Ascending aorta (tissue), 2 donors: ENCODE measurements around the gene DLX6. TPM values are rescaled to one million over a fixed set of nuclear protein-coding genes. Genes with fewer than 3 reads are reported as not detected.

Experiments used
- DNase-seq, 2 donors: peaks; one replicate each; pipeline ENCODE4 v3.0.0-alpha.2; 2019; ENCODE audit warnings: low spot score in 2 of 2
- H3K27ac ChIP-seq, 2 donors: fragments of 200-600 bp; sonication (generic); one replicate each; pipeline ENCODE4 v1.5.1; 2016 to 2017; ENCODE audit warnings: mild to moderate bottlenecking in 1 of 2
- H3K27me3 ChIP-seq: fragments of 200-600 bp; sonication (generic); one replicate; pipeline ENCODE4 v1.5.1; 2017
- H3K36me3 ChIP-seq, 2 donors: fragments of 200-600 bp; sonication (generic); one replicate each; pipeline ENCODE4 v1.5.1; 2016
- H3K4me1 ChIP-seq, 2 donors: fragments of 200-600 bp; sonication (generic); one replicate each; pipeline ENCODE4 v1.5.1; 2016 to 2017; ENCODE audit warnings: mild to moderate bottlenecking in 1 of 2
- H3K4me3 ChIP-seq, 2 donors: fragments of 200-600 bp; sonication (generic); one replicate each; pipeline ENCODE4 v1.5.1; 2016 to 2017; ENCODE audit warnings: mild to moderate bottlenecking in 1 of 2
- H3K9me3 ChIP-seq, 2 donors: fragments of 200-600 bp; sonication (generic); one replicate each; pipeline ENCODE4 v1.5.1; 2016
- CTCF ChIP-seq, 3 experiments: fragments of 200-600 bp in 2 of 3; fragments of 450-650 bp in 1 of 3; sonication (generic) in 2 of 3; IDR thresholded peaks; one replicate each; pipeline ENCODE4 v1.5.1; 2016 to 2019; ENCODE audit warnings: antibody characterized with exemption in 3 of 3, mild to moderate bottlenecking in 1 of 3, moderate library complexity in 1 of 3
- intact Hi-C: fragments of 100-400 bp; cut with DNase I; formaldehyde crosslinking; loops from one replicate; pipeline ENCODE4 v1.15.1; 2023
- total RNA-seq: library from RNA; depleted of rRNA; stranded (reverse); fragments of >200 nt; gene quantifications from one replicate; pipeline ENCODE4 v1.1.0, GENCODE V29; 2016

Gene DLX6
- total RNA-seq, 1 donor from 2014 or later = not detected

GRCh38 chr7:97020996-97021746, 15.8 kb downstream of the DLX6 start:
- DNase-seq = no peak
- Histone ChIP-seq H3K4me3 (peak overlapping the region in 1 of 2 donors; percentile 19), H3K27me3 (peaks cover 33% of the 10 kb centered on the region), H3K4me1 (peaks cover 2 to 22% of the 10 kb centered on the region in 2 donors), H3K36me3 (no peaks in the 10 kb centered on the region), H3K9me3 (no peaks in the 10 kb centered on the region), H3K27ac (no peak overlapping the region)
- no peak for TF ChIP-seq CTCF (IDR thresholded peaks at IDR 0.05)
- intact Hi-C loops = loop anchor here (5.0 to 10.0 kb wide), 5 partner anchors 34 to 1296 kb away; partner anchors contain the start of genes SEM1 and SLC25A13

DNA sequence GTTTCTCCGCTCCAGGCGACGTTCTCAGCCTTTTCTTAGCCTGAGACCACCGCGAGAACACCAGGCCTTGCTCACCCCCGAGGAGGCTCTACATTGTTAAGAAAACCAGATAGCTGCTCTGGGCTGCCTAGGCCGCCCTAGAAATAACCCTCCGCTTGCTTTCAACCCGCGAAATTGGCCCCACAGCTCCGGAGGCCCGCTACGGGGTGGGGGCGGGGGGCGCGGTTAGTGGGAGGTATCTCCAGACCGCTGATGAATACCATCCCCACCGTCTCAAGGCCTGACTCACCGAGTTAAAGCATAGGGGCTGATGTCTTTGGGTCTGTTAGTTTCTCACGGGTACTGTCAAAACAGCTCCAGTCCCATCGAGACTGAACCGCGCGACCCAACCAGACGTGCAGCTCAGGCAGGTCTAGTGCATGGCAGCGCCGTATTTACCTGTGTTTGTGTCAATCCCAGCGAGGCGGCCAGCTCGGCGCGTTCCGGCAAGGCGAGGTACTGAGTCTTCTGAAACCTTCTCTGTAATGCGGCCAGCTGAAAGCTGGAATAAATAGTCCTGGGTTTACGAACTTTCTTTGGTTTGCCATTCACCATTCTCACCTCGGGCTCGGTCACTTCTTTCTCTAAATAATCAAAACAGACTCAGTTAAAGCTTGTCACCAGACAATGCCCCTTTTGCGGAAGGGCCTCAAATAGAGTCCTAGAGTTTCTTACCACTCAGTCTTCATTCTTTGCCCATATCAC, 16.6 kb downstream of the DLX6 start:
- no peak for TF ChIP-seq CTCF (IDR thresholded peaks at IDR 0.05)
- DNase-seq = no peak
- intact Hi-C loops = loop anchor here (5.0 to 10.0 kb wide), 5 partner anchors 35 to 1297 kb away; partner anchors contain the start of genes SEM1 and SLC25A13
- Histone ChIP-seq H3K27ac (no peak overlapping the region), H3K9me3 (no peaks in the 10 kb centered on the region), H3K36me3 (no peaks in the 10 kb centered on the region), H3K4me1 (peaks cover 8 to 17% of the 10 kb centered on the region in 2 donors), H3K27me3 (peaks cover 31% of the 10 kb centered on the region), H3K4me3 (no peak overlapping the region)

DNA sequence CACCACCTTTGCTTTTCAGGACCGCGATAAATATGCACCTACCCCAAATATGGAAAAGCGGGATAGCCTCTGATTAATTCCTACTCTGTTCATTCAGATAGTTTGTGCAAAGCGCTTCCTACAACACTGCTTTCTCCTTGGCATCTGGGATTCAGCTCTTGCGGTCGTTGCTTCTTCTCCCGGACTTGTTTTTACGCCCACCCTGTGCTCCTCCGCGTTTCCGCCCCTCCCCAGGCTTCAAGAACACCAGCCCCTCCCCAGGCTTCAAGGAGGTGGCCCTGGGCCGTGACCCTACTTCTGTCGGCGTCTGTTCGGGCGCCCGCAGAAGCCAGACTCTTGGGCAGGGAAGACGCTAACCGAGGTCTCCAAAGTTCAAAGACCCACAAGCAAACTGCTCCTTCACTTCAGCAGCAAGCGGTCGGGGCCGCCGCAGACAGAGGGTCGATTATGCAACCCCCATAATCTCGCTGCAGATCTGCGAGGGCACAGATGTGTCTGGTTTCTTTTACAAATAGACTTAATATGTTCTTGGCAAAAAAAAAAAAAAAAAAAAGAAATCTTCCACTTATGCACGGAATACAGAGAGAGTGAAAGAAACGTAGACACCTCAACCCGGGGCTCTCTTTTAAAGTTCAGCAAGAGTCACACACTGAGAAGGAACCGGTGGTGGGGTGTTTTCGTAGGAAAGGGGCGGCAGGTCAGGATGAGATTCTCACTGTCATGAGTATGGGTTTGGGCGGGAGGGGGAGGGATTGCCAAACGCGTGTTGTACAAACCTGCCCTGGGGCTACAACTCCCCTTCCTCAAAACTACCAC, 17.3 kb downstream of the DLX6 start:
- H3K27ac ChIP-seq = no peak overlapping the region
- intact Hi-C loops = loop anchor here (5.0 to 10.0 kb wide), 5 partner anchors 35 to 1298 kb away; partner anchors contain the start of genes SEM1 and SLC25A13
- no peak overlapping the region for H3K4me3 ChIP-seq
- peaks cover 23% of the 10 kb centered on the region for H3K27me3 ChIP-seq
- no peaks in the 10 kb centered on the region for H3K9me3 ChIP-seq
- no peak for DNase-seq
- no peak for TF ChIP-seq CTCF (IDR thresholded peaks at IDR 0.05)
- no peaks in the 10 kb centered on the region for H3K36me3 ChIP-seq
- peaks cover 13 to 19% of the 10 kb centered on the region in 2 donors for H3K4me1 ChIP-seq

- Histone ChIP-seq H3K27me3 (peaks cover 15% of the 10 kb centered on the region), H3K36me3 (no peaks in the 10 kb centered on the region), H3K4me3 (peak within 1 kb of the TSS; percentile 41 to 44), H3K9me3 (no peaks in the 10 kb centered on the region), H3K27ac (no peak within 1 kb of the TSS), H3K4me1 (peaks cover 13 to 16% of the 10 kb centered on the region in 2 donors)
- intact Hi-C loops = loop anchor here (5.0 to 10.0 kb wide), 5 partner anchors 37 to 1300 kb away; partner anchors contain the start of genes SEM1 and SLC25A13
- TF ChIP-seq CTCF (IDR thresholded peaks at IDR 0.05) = no peak
- DNase-seq = no peak
Measured at GRCh38 chr7:97024209-97025129, 19.1 kb downstream of the DLX6 start, which contains the start of gene DLX5. DLX5 (minus strand) TSS chr7:97024831; CDS start chr7:97024623, 208 bp downstream.
